IPS-NIHi7 (cell line): ENCODE data around the gene OSBPL6.

ENCODE experiments used
- DNase-seq: peaks from one replicate; pipeline ENCODE4 v3.0.0; 2012; ENCODE audit warnings: mixed read lengths; ENCODE audit errors: extremely low spot score

The OSBPL6 gene

DNA sequence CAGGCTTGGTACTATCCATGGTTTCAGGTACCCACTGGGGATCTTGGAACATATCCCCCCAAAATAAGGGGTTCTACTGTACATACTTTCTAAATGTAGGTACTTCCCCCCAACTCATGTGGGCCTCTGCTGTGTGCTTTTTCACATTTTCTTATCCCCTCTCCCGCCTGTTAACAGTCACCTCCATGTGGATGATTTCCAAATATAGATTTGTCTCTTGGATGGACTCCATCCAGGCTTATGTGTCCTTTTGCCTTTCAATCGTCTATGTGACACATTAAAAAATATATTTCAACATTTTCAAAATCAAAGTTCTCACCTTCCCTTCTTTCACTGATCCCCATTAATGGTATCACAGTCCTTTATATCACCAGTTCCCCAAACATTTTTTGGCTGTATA is 44.4 kb downstream of the OSBPL6 start:
- DNase-seq, result no peak

- DNase-seq, result peak; percentile 29
These were observed 47.7 kb downstream of the OSBPL6 start for GRCh38 chr2:178241844-178242551.

GRCh38 chr2:178242552-178242883 is 48.2 kb downstream of the OSBPL6 start:
- DNase-seq, result no peak

GRCh38 chr2:178243961-178244360 is 49.6 kb downstream of the OSBPL6 start:
- no peak for DNase-seq

DNA sequence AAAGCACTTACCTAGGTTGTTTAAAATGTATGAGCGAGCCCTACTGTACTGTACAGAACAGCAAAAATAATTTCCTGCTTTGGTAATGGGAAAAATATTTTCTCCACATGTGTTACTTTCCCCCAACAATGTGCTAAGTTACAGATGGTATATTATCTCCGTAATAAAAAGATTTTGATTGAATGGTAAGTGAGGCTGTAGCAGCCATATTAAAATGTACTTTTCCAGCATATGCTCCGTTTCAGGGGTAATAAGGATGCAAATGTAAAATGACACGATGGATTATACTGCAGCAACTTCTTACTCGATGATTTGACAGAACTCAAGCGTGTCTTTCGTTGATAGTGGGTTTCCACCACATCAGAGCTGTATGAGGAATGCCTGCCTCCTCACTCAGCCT is 50.5 kb downstream of the OSBPL6 start:
- DNase-seq, result no peak

DNA sequence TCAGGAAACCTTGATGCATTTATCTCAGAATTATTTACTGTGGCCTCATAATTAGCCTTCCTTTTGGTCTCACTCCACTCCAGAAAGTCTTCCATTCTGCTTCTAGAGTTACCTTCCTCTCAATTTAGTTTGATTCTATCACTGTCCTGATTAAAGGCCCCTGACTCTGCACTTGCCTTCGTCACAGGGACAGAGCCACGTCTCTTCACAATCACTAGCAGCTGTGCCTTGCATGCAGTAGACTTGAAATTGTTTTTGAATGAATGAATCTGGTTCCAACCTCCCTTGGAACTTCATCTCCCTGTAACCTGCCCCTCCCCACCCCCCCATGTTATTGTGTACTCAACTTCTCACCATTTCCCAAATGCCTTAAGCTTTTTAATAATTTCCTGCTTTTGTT is 52.4 kb downstream of the OSBPL6 start:
- DNase-seq, result no peak

DNA sequence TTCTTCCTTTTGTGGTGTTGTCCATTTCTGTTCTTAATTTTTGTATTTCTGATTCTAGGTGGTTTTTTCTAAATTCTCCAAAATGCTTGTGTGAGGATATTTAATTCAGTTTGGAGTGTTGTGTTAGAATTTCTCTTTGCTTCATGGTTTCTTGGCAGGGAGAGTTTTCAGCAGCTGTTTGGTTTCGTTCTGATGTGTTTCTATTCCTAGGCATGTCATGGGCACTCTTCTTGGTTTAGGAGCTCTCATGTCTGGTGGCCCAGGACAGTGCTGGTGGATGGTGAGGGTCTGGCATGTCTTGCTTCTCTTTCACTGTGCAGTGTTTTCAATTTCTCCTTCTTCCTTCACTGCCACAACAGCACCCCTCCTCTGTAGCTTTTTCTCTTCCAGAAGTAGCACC is 52.9 kb downstream of the OSBPL6 start:
- no peak for DNase-seq

- DNase-seq, result no peak
These were observed 56.1 kb downstream of the OSBPL6 start for GRCh38 chr2:178250429-178250828.

DNA sequence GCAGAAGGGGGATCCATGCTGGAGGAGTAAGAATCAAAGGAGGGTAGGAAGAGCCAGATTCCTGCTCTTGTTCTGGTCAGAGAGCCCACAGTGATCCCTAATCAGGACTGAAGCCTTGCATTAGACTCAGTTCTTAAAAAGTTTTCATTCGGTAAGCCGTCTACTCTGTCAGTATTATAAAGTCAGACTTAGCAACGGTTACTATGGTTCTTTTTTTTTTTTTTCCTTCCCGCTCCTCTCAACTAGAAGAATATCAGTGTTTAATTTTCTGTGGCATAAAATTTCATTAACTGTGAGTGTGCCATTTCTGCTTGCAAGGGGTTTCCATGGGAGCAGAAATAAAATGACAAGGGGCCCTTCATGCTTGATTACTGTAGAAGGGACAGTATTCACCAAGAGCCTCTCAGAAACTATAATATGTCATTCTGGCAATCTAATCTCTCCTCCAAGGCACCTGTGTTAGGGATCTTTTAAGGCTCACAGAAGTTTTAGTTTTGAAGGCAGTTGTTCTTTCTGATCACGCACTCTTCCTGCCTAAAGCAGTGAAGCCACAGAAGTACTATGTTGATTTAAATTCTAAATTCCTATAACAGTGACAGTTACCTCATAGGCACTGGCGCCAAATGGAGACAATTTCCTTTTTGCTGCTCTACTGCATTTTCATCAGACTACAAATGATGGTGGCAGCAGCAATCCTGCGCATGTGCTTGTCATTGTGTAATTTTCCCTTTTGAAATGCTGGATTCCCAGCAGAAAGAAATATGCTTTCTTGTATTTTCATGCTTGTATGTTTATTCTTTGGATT is 57.0 kb downstream of the OSBPL6 start:
- DNase-seq, result no peak

GRCh38 chr2:178256382-178257042 is 62.2 kb downstream of the OSBPL6 start:
- peak; percentile 35 for DNase-seq

GRCh38 chr2:178257127-178257526 is 62.8 kb downstream of the OSBPL6 start:
- no peak for DNase-seq

DNA sequence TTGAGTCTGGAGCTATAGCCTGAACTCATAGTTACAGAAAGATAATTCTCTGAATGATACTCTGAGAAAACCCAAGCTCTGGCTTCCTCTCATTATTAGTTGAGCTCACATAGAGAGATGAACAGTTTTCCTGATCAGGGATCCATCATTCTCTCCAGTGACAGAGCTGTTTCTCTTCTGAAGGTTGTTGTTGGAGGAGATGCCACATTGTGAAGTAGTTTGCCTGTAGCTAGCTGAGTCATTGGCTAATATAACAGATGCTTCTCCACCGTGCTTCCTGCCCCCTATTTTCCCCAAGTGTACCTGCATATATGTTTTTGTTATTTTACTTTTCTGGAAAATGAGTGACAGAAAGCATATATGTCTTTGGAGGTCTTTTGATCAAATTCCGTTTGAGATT is 64.6 kb downstream of the OSBPL6 start:
- DNase-seq, result no peak

- no peak for DNase-seq
These were observed 69.0 kb downstream of the OSBPL6 start for GRCh38 chr2:178263159-178263860.

DNA sequence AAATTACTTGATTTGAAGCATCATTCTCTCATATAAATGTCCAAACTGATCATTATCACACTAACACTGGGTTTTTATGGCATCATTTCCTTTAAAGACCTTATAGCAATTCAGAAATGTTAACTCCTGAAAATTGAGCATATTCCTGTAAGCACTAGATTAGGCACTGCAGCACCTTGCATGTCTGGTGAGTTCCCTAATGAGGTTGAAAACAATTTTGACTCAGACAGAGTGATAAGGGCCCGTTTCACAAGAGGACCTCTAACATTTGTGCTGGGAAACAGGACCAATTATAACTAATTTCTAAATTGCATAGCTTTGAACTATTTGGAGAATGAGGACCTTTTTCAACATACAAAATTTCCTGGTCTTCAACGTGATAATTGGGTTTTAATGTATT is 69.9 kb downstream of the OSBPL6 start:
- DNase-seq, result no peak

- DNase-seq, result no peak
These were observed 71.5 kb downstream of the OSBPL6 start for GRCh38 chr2:178265851-178266250.

DNA sequence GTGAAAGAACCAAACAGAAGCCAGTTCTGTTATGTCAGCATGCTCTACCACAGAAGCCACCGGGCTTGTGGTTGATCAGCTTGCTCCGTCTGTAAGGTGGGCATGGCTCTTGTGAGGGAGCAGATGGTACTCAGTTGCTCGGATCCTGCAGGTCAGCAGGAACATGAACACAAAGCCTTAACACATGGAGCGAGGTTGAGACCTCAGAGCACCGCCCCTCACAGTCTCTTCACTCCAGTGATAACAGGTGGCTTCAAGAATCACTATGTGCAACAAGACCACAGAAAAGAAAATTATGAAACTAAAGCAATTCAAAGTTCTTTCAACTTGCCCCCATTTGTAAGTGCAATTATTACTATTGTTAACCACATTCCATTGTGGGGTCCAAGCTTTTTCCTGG is 72.1 kb downstream of the OSBPL6 start:
- no peak for DNase-seq

GRCh38 chr2:178267660-178268059 is 73.3 kb downstream of the OSBPL6 start:
- DNase-seq, result no peak

DNA sequence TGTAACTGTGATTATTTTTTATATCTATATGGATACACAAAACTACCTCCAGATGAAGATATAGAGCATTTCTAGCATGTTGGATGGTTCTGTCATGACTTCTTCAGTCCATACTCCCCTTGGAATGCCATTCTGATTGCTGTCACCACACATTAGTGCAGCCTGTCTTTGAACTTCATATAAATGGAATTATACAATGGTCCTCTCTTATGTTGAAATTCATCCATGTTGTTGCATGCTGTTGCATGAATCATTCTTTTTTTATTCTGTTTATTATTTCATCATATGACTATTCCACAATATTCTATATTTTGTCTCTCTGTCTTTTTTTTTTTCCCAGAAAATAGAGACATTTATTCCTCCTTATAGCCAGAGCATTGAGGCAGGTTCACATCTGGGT is 74.1 kb downstream of the OSBPL6 start:
- no peak for DNase-seq

DNA sequence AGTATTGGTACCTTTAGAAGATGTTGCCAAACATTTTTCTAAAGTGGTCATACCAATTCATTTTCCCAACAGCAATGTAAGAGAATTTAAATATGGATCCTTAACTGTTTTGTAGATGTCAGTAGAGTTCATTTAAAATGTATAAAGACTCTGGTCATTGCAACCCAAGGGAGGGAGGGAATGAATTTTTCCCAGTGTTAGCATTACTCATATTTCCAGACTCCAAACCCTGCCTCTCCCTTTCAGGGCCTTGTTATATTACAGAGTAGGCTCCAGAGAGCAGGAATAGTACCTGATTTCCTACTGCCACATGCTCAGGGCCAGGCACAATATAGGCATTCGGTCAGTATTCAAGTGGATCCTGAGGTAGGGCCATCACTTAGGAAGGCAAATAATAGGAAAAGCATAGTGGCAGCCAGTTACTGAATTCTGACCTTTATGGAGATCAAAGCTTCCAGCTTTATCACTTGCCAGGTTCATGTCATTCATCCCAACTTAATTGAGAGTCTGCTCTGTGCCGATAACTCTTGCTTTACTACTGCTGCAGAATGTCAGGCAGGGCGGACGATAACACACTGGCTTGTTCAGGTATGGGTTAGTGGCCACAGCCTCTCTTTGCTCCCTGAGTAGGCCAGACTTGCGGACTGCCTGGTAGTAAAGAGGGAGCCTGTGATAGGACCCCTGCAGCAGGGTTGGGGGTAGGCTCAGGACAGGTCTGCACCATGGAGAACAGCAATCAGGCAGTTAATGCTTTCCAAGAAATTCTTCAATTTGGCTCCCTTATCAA is 75.3 kb downstream of the OSBPL6 start:
- no peak for DNase-seq

- DNase-seq, result no peak
These were observed 76.0 kb downstream of the OSBPL6 start for GRCh38 chr2:178270338-178270737.

GRCh38 chr2:178271094-178271493 is 76.8 kb downstream of the OSBPL6 start:
- no peak for DNase-seq
